GM15510 (cell line): ENCODE measurements around the gene FUT4.
A peak's percentile ranks its signal among the peaks of the same experiment; 100 is the strongest.

Experiments
- POLR2A ChIP-seq: IDR thresholded peaks from 3 replicates; pipeline ENCODE4 v1.6.1; 2011; ENCODE audit warnings: borderline replicate concordance; ENCODE audit not compliant: insufficient read length; ENCODE audit errors: extremely low read depth

FUT4 gene

GRCh38 chr11:94543695-94544645 lies at the start of gene FUT4:
FUT4 (plus strand) TSS chr11:94543921; CDS start chr11:94544134, 213 bp downstream.
- peak; percentile 68 for TF ChIP-seq POLR2A

GRCh38 chr11:94494126-94494680 lies 49.5 kb upstream of the FUT4 start:
- TF ChIP-seq POLR2A = no peak

GRCh38 chr11:94500181-94500580 lies 43.5 kb upstream of the FUT4 start:
- TF ChIP-seq POLR2A = no peak

GRCh38 chr11:94501522-94501921 lies 42.2 kb upstream of the FUT4 start:
- TF ChIP-seq POLR2A = no peak

GRCh38 chr11:94504689-94505293 lies 38.9 kb upstream of the FUT4 start:
- no peak for TF ChIP-seq POLR2A

- TF ChIP-seq POLR2A = no peak
These were observed 36.2 kb upstream of the FUT4 start for GRCh38 chr11:94507485-94507884.

GRCh38 chr11:94511932-94512781 lies 31.6 kb upstream of the FUT4 start, which contains the start of gene C11orf97:
C11orf97 (plus strand) TSS chr11:94512461; CDS start chr11:94512529, 68 bp downstream.
- TF ChIP-seq POLR2A = no peak

GRCh38 chr11:94513091-94513490 lies 30.6 kb upstream of the FUT4 start:
- TF ChIP-seq POLR2A = no peak

- TF ChIP-seq POLR2A = no peak
These were observed 28.3 kb upstream of the FUT4 start for GRCh38 chr11:94515398-94515797.

GRCh38 chr11:94516725-94517124 lies 27.0 kb upstream of the FUT4 start:
- TF ChIP-seq POLR2A = no peak

- TF ChIP-seq POLR2A = no peak
These were observed 25.4 kb upstream of the FUT4 start for GRCh38 chr11:94518300-94518699.

- TF ChIP-seq POLR2A = no peak
These were observed 24.1 kb upstream of the FUT4 start for GRCh38 chr11:94519478-94520084.

GRCh38 chr11:94521684-94522083 lies 22.0 kb upstream of the FUT4 start:
- TF ChIP-seq POLR2A = no peak

- no peak for TF ChIP-seq POLR2A
These were observed 19.4 kb upstream of the FUT4 start for GRCh38 chr11:94524341-94524740.
